HL-60 (cell line): ENCODE data around the gene TRIM17.

Experiments used
- CTCF ChIP-seq: IDR thresholded peaks from one replicate; pipeline ENCODE4 v1.5.1; 2011; ENCODE audit warnings: low read length, control low read depth, inconsistent platforms; ENCODE audit not compliant: insufficient read depth
- POLR2AphosphoS5 ChIP-seq: IDR thresholded peaks from 2 replicates; pipeline ENCODE4 v1.6.1; 2012; ENCODE audit warnings: low read depth

DNA sequence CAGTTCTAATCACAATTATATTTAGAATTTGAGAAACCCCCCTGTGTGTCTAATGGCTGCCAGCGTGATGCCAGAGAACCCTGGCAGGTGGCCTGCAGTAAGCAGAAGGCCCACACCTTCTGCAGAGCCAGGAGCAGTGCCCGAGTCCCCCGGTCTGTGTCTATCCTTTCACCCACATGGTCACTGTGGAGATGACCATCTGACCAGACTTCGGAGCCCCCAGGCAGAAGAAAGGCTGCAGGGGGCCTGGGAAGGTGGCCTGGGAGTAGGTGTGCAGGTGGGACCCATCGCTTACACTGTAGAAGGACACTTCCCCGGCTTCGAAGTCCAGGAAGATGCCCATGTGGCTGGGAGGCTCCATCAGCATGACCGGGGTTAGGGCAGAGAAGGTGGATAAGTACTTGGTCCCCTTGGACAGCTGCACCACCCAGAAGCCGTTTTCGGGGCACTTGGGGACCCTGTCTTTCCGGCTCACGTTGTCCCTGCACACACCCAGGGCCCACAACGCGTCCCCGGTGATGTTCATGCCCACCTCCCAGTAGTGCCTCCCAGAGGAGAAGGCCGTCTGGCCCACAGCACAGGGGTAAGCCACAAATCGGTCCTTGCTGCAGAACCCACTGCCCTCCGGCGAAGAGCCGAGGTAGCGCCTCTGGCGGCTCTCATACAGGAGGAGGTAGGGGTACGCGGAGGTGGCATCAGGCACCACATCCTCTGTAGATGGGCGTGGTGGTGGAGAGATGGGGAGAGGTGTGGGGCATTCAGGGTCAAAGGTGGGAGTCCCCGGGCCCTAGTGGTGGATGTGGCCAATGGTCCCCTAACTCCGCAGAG lies 8.4 kb downstream of the TRIM17 start:
- TF ChIP-seq CTCF = no peak
- TF ChIP-seq POLR2AphosphoS5 = no peak
